Measurements from ENCODE around the gene WT1.

Gene WT1

GRCh38 chr11:32435152-32435480 lies 223 bp downstream of the WT1 start:
- H3K9me3 ChIP-seq (replicated peaks in 1 of 2; ENCODE audit: control insufficient read depth in 2 of 2, insufficient read depth in 1 of 2, low read depth in 1 of 2, low read length in 2 of 2): peaks cover 2 to 8% of the 10 kb centered on the region in 2 donors
- no peak for DNase-seq (ENCODE audit: low spot score)

DNA sequence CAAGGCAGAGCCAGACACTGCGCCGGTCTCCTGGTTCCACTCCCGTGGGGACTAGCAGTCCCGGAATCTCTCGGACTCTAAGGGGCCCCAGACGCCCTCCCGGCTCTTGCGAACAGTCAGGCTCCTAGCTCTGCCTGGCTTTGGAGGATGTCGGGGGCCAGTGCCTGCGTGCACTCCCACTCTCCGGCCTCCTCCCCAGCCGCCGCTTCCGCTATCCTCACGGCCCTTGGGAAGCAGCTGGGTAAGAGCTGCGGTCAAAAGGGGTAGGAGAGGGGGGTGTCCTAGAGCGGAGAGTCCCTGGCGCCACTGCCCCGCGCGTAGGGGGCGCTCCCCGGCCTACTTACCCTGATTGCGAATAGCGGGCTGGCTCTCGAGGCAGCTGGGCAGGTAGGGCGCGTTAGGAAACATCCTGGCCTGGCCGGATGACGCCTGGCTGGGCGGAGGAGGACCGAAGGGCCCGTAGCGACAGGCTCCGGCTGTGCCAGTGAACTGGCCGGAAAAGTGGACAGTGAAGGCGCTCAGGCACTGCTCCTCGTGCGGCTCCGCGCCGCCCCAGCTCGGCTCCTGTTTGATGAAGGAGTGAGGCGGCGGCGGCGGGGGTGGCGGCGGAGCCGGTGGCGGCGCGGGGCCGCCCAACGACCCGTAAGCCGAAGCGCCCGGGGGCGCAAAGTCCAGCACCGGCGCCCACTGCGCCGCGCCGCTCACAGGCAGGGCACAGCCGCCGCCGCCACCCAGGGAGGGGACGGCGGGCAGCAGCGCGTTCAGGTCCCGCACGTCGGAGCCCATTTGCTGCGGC lies 785 bp downstream of the WT1 start:
- Histone ChIP-seq H3K9me3 (replicated peaks in 1 of 2; ENCODE audit: control insufficient read depth in 2 of 2, insufficient read depth in 1 of 2, low read depth in 1 of 2, low read length in 2 of 2) (peaks cover 2 to 8% of the 10 kb centered on the region in 2 donors), H3K27ac (replicated peaks; ENCODE audit: low read length) (no peak overlapping the region), H2BK5ac (ENCODE audit: low read length) (no peak overlapping the region), H3K4me2 (ENCODE audit: insufficient read depth, low read length, poor library complexity, severe bottlenecking) (peak overlapping the region; percentile 48), H3K36me3 (replicated peaks in 1 of 2; ENCODE audit: control insufficient read depth in 2 of 2, insufficient read depth in 2 of 2, low read length in 2 of 2) (no peaks in the 10 kb centered on the region), H2BK120ac (ENCODE audit: low read depth, low read length) (peak overlapping the region; percentile 65), H3K9ac (ENCODE audit: low read depth, low read length, poor library complexity) (peak overlapping the region; percentile 3), H2AFZ (ENCODE audit: low read length) (peak overlapping the region; percentile 35), H3K4me3 (ENCODE audit: low read length in 2 of 2) (no peak overlapping the region), H3K79me1 (ENCODE audit: low read depth, low read length) (no peaks in the 10 kb centered on the region), H2BK12ac (ENCODE audit: low read length) (no peak overlapping the region), H3K27me3 (ENCODE audit: control insufficient read depth in 3 of 3, insufficient read depth in 3 of 3, low read depth in 1 of 3, low read length in 3 of 3) (peaks cover 86 to 99% (median 99%) of the 10 kb centered on the region in 3 experiments), H3K23ac (ENCODE audit: low read depth, low read length, poor library complexity) (peak overlapping the region; percentile 86), H3K4me1 (ENCODE audit: control insufficient read depth in 2 of 2, insufficient read depth in 1 of 2, low read depth in 1 of 2, low read length in 2 of 2) (peaks cover 0 to 8% of the 10 kb centered on the region in 2 donors), H3K4ac (ENCODE audit: low read length) (no peak overlapping the region), H2AK5ac (ENCODE audit: low read depth, low read length) (peak overlapping the region; percentile 49), H4K91ac (ENCODE audit: low read depth, low read length, poor library complexity) (no peak overlapping the region), H4K8ac (ENCODE audit: low read depth, low read length) (no peak overlapping the region), H3K14ac (ENCODE audit: low read length) (no peak overlapping the region), H2BK15ac (ENCODE audit: low read length) (no peak overlapping the region), H3K18ac (ENCODE audit: low read length) (peak overlapping the region; percentile 81)
- WGBS, 2 donors (ENCODE audit: extremely low coverage in 2 of 2, insufficient read length in 2 of 2, insufficient replicate concordance in 1 of 2): no CpG with 5 or more reads among the region's 77 CpGs
- DNase-seq (ENCODE audit: low spot score): no peak

More at GRCh38 chr11:32435152-32435480, 223 bp downstream of the WT1 start:
- Histone ChIP-seq H3K4me2 (ENCODE audit: insufficient read depth, low read length, poor library complexity, severe bottlenecking) (peak overlapping the region; percentile 48), H3K4me1 (ENCODE audit: control insufficient read depth in 2 of 2, insufficient read depth in 1 of 2, low read depth in 1 of 2, low read length in 2 of 2) (peaks cover 0 to 8% of the 10 kb centered on the region in 2 donors), H2AFZ (ENCODE audit: low read length) (peak overlapping the region; percentile 35), H3K79me1 (ENCODE audit: low read depth, low read length) (no peaks in the 10 kb centered on the region), H4K91ac (ENCODE audit: low read depth, low read length, poor library complexity) (no peak overlapping the region), H3K18ac (ENCODE audit: low read length) (peak overlapping the region; percentile 55), H3K9ac (ENCODE audit: low read depth, low read length, poor library complexity) (peak overlapping the region; percentile 3), H3K27me3 (ENCODE audit: control insufficient read depth in 3 of 3, insufficient read depth in 3 of 3, low read depth in 1 of 3, low read length in 3 of 3) (peaks cover 86 to 99% (median 97%) of the 10 kb centered on the region in 3 experiments), H4K8ac (ENCODE audit: low read depth, low read length) (no peak overlapping the region), H3K36me3 (replicated peaks in 1 of 2; ENCODE audit: control insufficient read depth in 2 of 2, insufficient read depth in 2 of 2, low read length in 2 of 2) (no peaks in the 10 kb centered on the region), H3K27ac (replicated peaks; ENCODE audit: low read length) (no peak overlapping the region), H3K4ac (ENCODE audit: low read length) (no peak overlapping the region), H3K23ac (ENCODE audit: low read depth, low read length, poor library complexity) (no peak overlapping the region), H3K4me3 (ENCODE audit: low read length in 2 of 2) (no peak overlapping the region), H2AK5ac (ENCODE audit: low read depth, low read length) (no peak overlapping the region), H2BK5ac (ENCODE audit: low read length) (no peak overlapping the region), H2BK15ac (ENCODE audit: low read length) (no peak overlapping the region), H2BK12ac (ENCODE audit: low read length) (no peak overlapping the region), H3K14ac (ENCODE audit: low read length) (no peak overlapping the region), H2BK120ac (ENCODE audit: low read depth, low read length) (no peak overlapping the region)
- WGBS, 2 donors (ENCODE audit: extremely low coverage in 2 of 2, insufficient read length in 2 of 2, insufficient replicate concordance in 1 of 2): no CpG with 5 or more reads among the region's 33 CpGs

- H4K91ac ChIP-seq (ENCODE audit: low read depth, low read length, poor library complexity): no peak overlapping the region
- H3K36me3 ChIP-seq (replicated peaks in 1 of 2; ENCODE audit: control insufficient read depth in 2 of 2, insufficient read depth in 2 of 2, low read length in 2 of 2): no peaks in the 10 kb centered on the region
- H3K9ac ChIP-seq (ENCODE audit: low read depth, low read length, poor library complexity): no peak overlapping the region
- no peak overlapping the region for H2BK15ac ChIP-seq (ENCODE audit: low read length)
- no peaks in the 10 kb centered on the region for H3K79me1 ChIP-seq (ENCODE audit: low read depth, low read length)
- H3K14ac ChIP-seq (ENCODE audit: low read length): no peak overlapping the region
- no CpG with 5 or more reads among the region's 25 CpGs for WGBS, 2 donors (ENCODE audit: extremely low coverage in 2 of 2, insufficient read length in 2 of 2, insufficient replicate concordance in 1 of 2)
- H3K4ac ChIP-seq (ENCODE audit: low read length): no peak overlapping the region
- no peak overlapping the region for H2AFZ ChIP-seq (ENCODE audit: low read length)
- peak overlapping the region; percentile 49 for H2AK5ac ChIP-seq (ENCODE audit: low read depth, low read length)
- no peak overlapping the region for H2BK12ac ChIP-seq (ENCODE audit: low read length)
- H3K27me3 ChIP-seq (ENCODE audit: control insufficient read depth in 3 of 3, insufficient read depth in 3 of 3, low read depth in 1 of 3, low read length in 3 of 3): peaks cover 84 to 99% (median 99%) of the 10 kb centered on the region in 3 experiments
- H2BK120ac ChIP-seq (ENCODE audit: low read depth, low read length): peak overlapping the region; percentile 65
- no peak overlapping the region for H3K4me3 ChIP-seq (ENCODE audit: low read length in 2 of 2)
- H3K18ac ChIP-seq (ENCODE audit: low read length): no peak overlapping the region
- no peak for DNase-seq (ENCODE audit: low spot score)
- H3K27ac ChIP-seq (replicated peaks; ENCODE audit: low read length): no peak overlapping the region
- H3K4me2 ChIP-seq (ENCODE audit: insufficient read depth, low read length, poor library complexity, severe bottlenecking): no peak overlapping the region
- H3K23ac ChIP-seq (ENCODE audit: low read depth, low read length, poor library complexity): peak overlapping the region; percentile 86
- H3K9me3 ChIP-seq (replicated peaks in 1 of 2; ENCODE audit: control insufficient read depth in 2 of 2, insufficient read depth in 1 of 2, low read depth in 1 of 2, low read length in 2 of 2): peaks cover 2 to 8% of the 10 kb centered on the region in 2 donors
- no peak overlapping the region for H2BK5ac ChIP-seq (ENCODE audit: low read length)
- H3K4me1 ChIP-seq (ENCODE audit: control insufficient read depth in 2 of 2, insufficient read depth in 1 of 2, low read depth in 1 of 2, low read length in 2 of 2): peaks cover 0 to 8% of the 10 kb centered on the region in 2 donors
- H4K8ac ChIP-seq (ENCODE audit: low read depth, low read length): no peak overlapping the region
Observed at GRCh38 chr11:32433914-32434355, 1.4 kb downstream of the WT1 start.

DNA sequence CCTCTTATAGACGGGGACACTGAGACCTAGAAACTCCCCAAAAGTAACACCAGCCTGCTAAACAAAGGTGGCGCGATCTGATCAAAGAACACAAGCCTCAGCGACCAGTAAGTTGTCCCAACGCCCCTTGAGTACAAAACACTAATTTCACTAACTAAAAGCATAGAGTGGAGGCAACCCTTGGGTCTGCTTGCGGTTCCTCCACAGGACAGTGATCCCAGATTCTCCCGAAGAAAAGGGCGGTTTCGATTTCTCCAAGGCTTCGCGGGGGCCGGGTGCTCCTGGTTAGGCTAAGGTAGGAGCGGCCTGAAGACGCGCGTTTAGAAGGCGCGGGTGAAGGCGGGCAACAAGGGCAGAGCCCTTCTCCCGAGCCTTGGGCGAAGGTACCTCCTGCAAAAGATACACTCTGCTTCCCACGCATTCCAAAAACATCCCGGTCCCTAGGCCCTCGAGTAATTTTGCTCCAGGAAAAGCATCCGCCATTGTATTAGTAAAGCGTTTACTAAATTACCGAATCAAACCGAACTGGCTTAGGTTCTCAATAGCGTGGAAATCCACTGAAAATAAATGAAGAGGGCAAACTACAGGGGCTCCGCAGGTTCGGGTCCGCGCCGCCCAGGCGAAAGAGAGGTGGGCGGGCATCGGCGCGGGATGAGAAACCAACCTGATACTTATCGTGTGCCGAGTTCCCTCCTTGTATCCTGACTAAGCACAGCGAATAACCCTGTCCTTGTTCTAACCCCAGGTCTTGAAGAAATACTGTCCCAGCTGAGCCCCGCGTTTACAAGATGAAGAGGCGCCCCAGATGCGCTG lies 2.0 kb downstream of the WT1 start:
- peaks cover 0 to 8% of the 10 kb centered on the region in 2 donors for H3K4me1 ChIP-seq (ENCODE audit: control insufficient read depth in 2 of 2, insufficient read depth in 1 of 2, low read depth in 1 of 2, low read length in 2 of 2)
- no CpG with 5 or more reads among the region's 46 CpGs for WGBS, 2 donors (ENCODE audit: extremely low coverage in 2 of 2, insufficient read length in 2 of 2, insufficient replicate concordance in 1 of 2)
- H3K9me3 ChIP-seq (replicated peaks in 1 of 2; ENCODE audit: control insufficient read depth in 2 of 2, insufficient read depth in 1 of 2, low read depth in 1 of 2, low read length in 2 of 2): peaks cover 2 to 8% of the 10 kb centered on the region in 2 donors
- no peak overlapping the region for H3K14ac ChIP-seq (ENCODE audit: low read length)
- H2BK15ac ChIP-seq (ENCODE audit: low read length): no peak overlapping the region
- H3K4ac ChIP-seq (ENCODE audit: low read length): no peak overlapping the region
- peaks cover 85 to 99% (median 99%) of the 10 kb centered on the region in 3 experiments for H3K27me3 ChIP-seq (ENCODE audit: control insufficient read depth in 3 of 3, insufficient read depth in 3 of 3, low read depth in 1 of 3, low read length in 3 of 3)
- H3K4me2 ChIP-seq (ENCODE audit: insufficient read depth, low read length, poor library complexity, severe bottlenecking): no peak overlapping the region
- no peaks in the 10 kb centered on the region for H3K79me1 ChIP-seq (ENCODE audit: low read depth, low read length)
- H4K91ac ChIP-seq (ENCODE audit: low read depth, low read length, poor library complexity): no peak overlapping the region
- peak overlapping the region; percentile 65 for H2BK120ac ChIP-seq (ENCODE audit: low read depth, low read length)
- no peak overlapping the region for H2BK5ac ChIP-seq (ENCODE audit: low read length)
- DNase-seq (ENCODE audit: low spot score): no peak
- H2AFZ ChIP-seq (ENCODE audit: low read length): no peak overlapping the region
- H3K18ac ChIP-seq (ENCODE audit: low read length): no peak overlapping the region
- no peak overlapping the region for H3K23ac ChIP-seq (ENCODE audit: low read depth, low read length, poor library complexity)
- H3K27ac ChIP-seq (replicated peaks; ENCODE audit: low read length): no peak overlapping the region
- no peak overlapping the region for H3K9ac ChIP-seq (ENCODE audit: low read depth, low read length, poor library complexity)
- no peak overlapping the region for H2BK12ac ChIP-seq (ENCODE audit: low read length)
- H4K8ac ChIP-seq (ENCODE audit: low read depth, low read length): no peak overlapping the region
- no peak overlapping the region for H3K4me3 ChIP-seq (ENCODE audit: low read length in 2 of 2)
- no peaks in the 10 kb centered on the region for H3K36me3 ChIP-seq (replicated peaks in 1 of 2; ENCODE audit: control insufficient read depth in 2 of 2, insufficient read depth in 2 of 2, low read length in 2 of 2)
- no peak overlapping the region for H2AK5ac ChIP-seq (ENCODE audit: low read depth, low read length)
